ENCODE measurements around the gene SLC9A1. TPM values are rescaled to one million over a fixed set of nuclear protein-coding genes. Genes with fewer than 3 reads are reported as not detected.

SLC9A1 gene
- total RNA-seq, 6 experiments from 2014 or later = 1.7 to 4.3 (median 3.0) TPM

GRCh38 chr1:27087371-27088220, 67.3 kb downstream of the SLC9A1 start:
- Histone ChIP-seq H3K27me3 (no peaks in the 10 kb centered on the region), H3K9me3 (no peaks in the 10 kb centered on the region), H3K4me3 (no peak overlapping the region), H3K36me3 (no peaks in the 10 kb centered on the region), H3K4me1 (no peaks in the 10 kb centered on the region), H3K27ac (no peak overlapping the region)
- 84% methylated on average over 7 of the region's 10 CpGs for WGBS (ENCODE audit: insufficient coverage, low coverage, low lambda C conversion rate, missing lambda C conversion rate)
- intact Hi-C loops (cut with DNase I) = no loop called here
- ATAC-seq = no peak
- no peak for DNase-seq
- TF ChIP-seq POLR2A (IDR thresholded peaks at IDR 0.05) (no peak), CTCF (IDR thresholded peaks at IDR 0.05) (no peak)

GRCh38 chr1:27086628-27087027, 68.3 kb downstream of the SLC9A1 start:
- intact Hi-C loops (cut with DNase I) = no loop called here
- ATAC-seq = no peak
- Histone ChIP-seq H3K9me3 (no peaks in the 10 kb centered on the region), H3K27ac (no peak overlapping the region), H3K36me3 (no peaks in the 10 kb centered on the region), H3K27me3 (no peaks in the 10 kb centered on the region), H3K4me3 (no peak overlapping the region), H3K4me1 (no peaks in the 10 kb centered on the region)
- WGBS (ENCODE audit: insufficient coverage, low coverage, low lambda C conversion rate, missing lambda C conversion rate) = 91% methylated on average over 3 of the region's 3 CpGs
- no peak for TF ChIP-seq CTCF (IDR thresholded peaks at IDR 0.05)
- TF ChIP-seq POLR2A (IDR thresholded peaks at IDR 0.05) = no peak
- no peak for DNase-seq

- H3K4me3 ChIP-seq = no peak overlapping the region
- ATAC-seq = no peak
- no peaks in the 10 kb centered on the region for H3K4me1 ChIP-seq
- intact Hi-C loops (cut with DNase I) = no loop called here
- no peak for DNase-seq
- H3K9me3 ChIP-seq = no peaks in the 10 kb centered on the region
- no peaks in the 10 kb centered on the region for H3K27me3 ChIP-seq
- no peak overlapping the region for H3K27ac ChIP-seq
- no peaks in the 10 kb centered on the region for H3K36me3 ChIP-seq
- TF ChIP-seq POLR2A (IDR thresholded peaks at IDR 0.05) (no peak), CTCF (IDR thresholded peaks at IDR 0.05) (no peak)
- 64% methylated on average over 2 of the region's 3 CpGs for WGBS (ENCODE audit: insufficient coverage, low coverage, low lambda C conversion rate, missing lambda C conversion rate)
These were observed 68.9 kb downstream of the SLC9A1 start for GRCh38 chr1:27086026-27086425.

- ATAC-seq (no peak), DNase-seq (no peak)
- Histone ChIP-seq H3K27me3 (no peaks in the 10 kb centered on the region), H3K4me3 (no peak overlapping the region), H3K27ac (no peak overlapping the region), H3K36me3 (no peaks in the 10 kb centered on the region), H3K4me1 (no peaks in the 10 kb centered on the region), H3K9me3 (no peaks in the 10 kb centered on the region)
- 67% methylated on average over 4 of the region's 4 CpGs for WGBS (ENCODE audit: insufficient coverage, low coverage, low lambda C conversion rate, missing lambda C conversion rate)
- intact Hi-C loops (cut with DNase I) = no loop called here
- no peak for TF ChIP-seq CTCF (IDR thresholded peaks at IDR 0.05)
- no peak for TF ChIP-seq POLR2A (IDR thresholded peaks at IDR 0.05)
These were observed 70.8 kb downstream of the SLC9A1 start for GRCh38 chr1:27084107-27084506.

Measured in right lobe of liver (tissue), 6 donors.